Neural cell (in vitro differentiated cells): ENCODE results near the gene PGAP6. TPM values are rescaled to one million over a fixed set of nuclear protein-coding genes. Genes with fewer than 3 reads are reported as not detected.

Experiments
- H2AFZ ChIP-seq: fragments of 200-600, 300-800 bp; sonication (generic), shearing (Covaris generic); 2 replicates; pipeline ENCODE4 v1.6.0; 2014; ENCODE audit warnings: low read depth, mild to moderate bottlenecking, antibody characterized with exemption, low read length, moderate library complexity
- H3F3A ChIP-seq: fragments of 200-600 bp; shearing (Covaris generic); 2 replicates; pipeline ENCODE4 v1.6.1; 2016; ENCODE audit warnings: mild to moderate bottlenecking, moderate library complexity, mixed read lengths, antibody characterized with exemption, low read length; ENCODE audit not compliant: insufficient read depth, poor library complexity, severe bottlenecking
- H3K27ac ChIP-seq: fragments of 200-600, 300-800 bp; sonication (generic), shearing (Covaris generic); 2 replicates; pipeline ENCODE4 v1.5.1; 2014; ENCODE audit warnings: mild to moderate bottlenecking, low read length, moderate library complexity
- H3K27me3 ChIP-seq: fragments of 300-800, 200-600 bp; sonication (generic), shearing (Covaris generic); 2 replicates; pipeline ENCODE4 v1.6.0; 2014; ENCODE audit warnings: mild to moderate bottlenecking, low read depth, low read length, moderate library complexity; ENCODE audit not compliant: insufficient read depth
- H3K36me3 ChIP-seq: fragments of 300-800, 200-600 bp; sonication (generic), shearing (Covaris generic); 2 replicates; pipeline ENCODE4 v1.5.1; 2014; ENCODE audit warnings: mild to moderate bottlenecking, antibody characterized with exemption, low read length, moderate library complexity; ENCODE audit not compliant: insufficient read depth
- H3K4me2 ChIP-seq: fragments of 300-800, 200-600 bp; sonication (generic), shearing (Covaris generic); 2 replicates; pipeline ENCODE4 v1.6.0; 2014; ENCODE audit warnings: mild to moderate bottlenecking, low read length
- H3K4me3 ChIP-seq: fragments of 300-800, 200-600 bp; sonication (generic), shearing (Covaris generic); 2 replicates; pipeline ENCODE4 v1.5.1; 2014; ENCODE audit warnings: mild to moderate bottlenecking, low read length, moderate library complexity
- H3K79me2 ChIP-seq: fragments of 200-600 bp; shearing (Covaris generic); replicated peaks from 2 replicates; pipeline ENCODE4 v1.6.0; 2014; ENCODE audit warnings: mild to moderate bottlenecking, low read length, moderate library complexity; ENCODE audit not compliant: insufficient read depth
- H3K9ac ChIP-seq: fragments of 300-800, 200-600 bp; sonication (generic), shearing (Covaris generic); 2 replicates; pipeline ENCODE4 v1.6.1; 2016; ENCODE audit warnings: mild to moderate bottlenecking, low read length, mixed read lengths
- H3K9me2 ChIP-seq: fragments of 200-600 bp; shearing (Covaris generic); 2 replicates; pipeline ENCODE4 v1.6.1; 2016; ENCODE audit warnings: mild to moderate bottlenecking, low read length, mixed read lengths; ENCODE audit not compliant: insufficient read depth
- H3K9me3 ChIP-seq: fragments of 200-600, 300-800 bp; sonication (generic), shearing (Covaris generic); 2 replicates; pipeline ENCODE4 v1.6.1; 2016; ENCODE audit warnings: mild to moderate bottlenecking, mixed run types, low read length, moderate library complexity, mixed read lengths
- H4K20me1 ChIP-seq: fragments of 200-600 bp; shearing (Covaris generic); 2 replicates; pipeline ENCODE4 v1.6.1; 2016; ENCODE audit warnings: mild to moderate bottlenecking, mixed run types; ENCODE audit not compliant: insufficient read depth
- CTCF ChIP-seq: fragments of 450-650 bp; IDR thresholded peaks from 2 replicates; pipeline ENCODE4 v1.5.1; 2014; ENCODE audit warnings: antibody characterized with exemption, mild to moderate bottlenecking, moderate library complexity; ENCODE audit not compliant: poor library complexity, severe bottlenecking
- EP300 ChIP-seq: fragments of 450-650 bp; conservative IDR thresholded peaks from 2 replicates; pipeline ENCODE4 v1.6.1; 2014; ENCODE audit warnings: antibody characterized with exemption, mild to moderate bottlenecking, moderate library complexity; ENCODE audit not compliant: poor library complexity, severe bottlenecking
- EZH2 ChIP-seq: fragments of 200-600, 300-800 bp; shearing (Covaris generic), sonication (generic); IDR thresholded peaks from 2 replicates; pipeline ENCODE4 v1.6.1; 2014; ENCODE audit warnings: antibody characterized with exemption, low read length, borderline replicate concordance, mild to moderate bottlenecking; ENCODE audit not compliant: insufficient read depth, poor library complexity, severe bottlenecking
- MXI1 ChIP-seq: fragments of 450-650 bp; conservative IDR thresholded peaks from 2 replicates; pipeline ENCODE4 v1.6.1; 2014; ENCODE audit warnings: antibody characterized with exemption, mild to moderate bottlenecking; ENCODE audit not compliant: poor library complexity, severe bottlenecking
- POLR2AphosphoS5 ChIP-seq: IDR thresholded peaks from 2 replicates; pipeline ENCODE4 v1.6.1; 2012
- RAD21 ChIP-seq: fragments of 450-650 bp; conservative IDR thresholded peaks from 2 replicates; pipeline ENCODE4 v1.6.1; 2014; ENCODE audit warnings: antibody characterized with exemption, mild to moderate bottlenecking, moderate library complexity
- REST ChIP-seq: IDR thresholded peaks from 2 replicates; pipeline ENCODE4 v1.6.1; 2012; ENCODE audit warnings: borderline replicate concordance
- SMC3 ChIP-seq: fragments of 450-650 bp; conservative IDR thresholded peaks from 2 replicates; pipeline ENCODE4 v1.6.1; 2014; ENCODE audit warnings: antibody characterized with exemption, mild to moderate bottlenecking, moderate library complexity; ENCODE audit not compliant: poor library complexity
- TAF1 ChIP-seq: IDR thresholded peaks from 2 replicates; pipeline ENCODE4 v1.6.1; 2012; ENCODE audit warnings: low read depth
- polyA plus RNA-seq: library from polyadenylated mRNA; depleted of rRNA; stranded (reverse); fragments of >200 nt; gene quantifications from 2 replicates; pipeline ENCODE4 v1.2.3, GENCODE V29; 2014

Gene PGAP6
- polyA plus RNA-seq, 1 donor from 2014 or later: 47.3 TPM

- no peaks in the 10 kb centered on the region for H3K9me3 ChIP-seq
These were observed 16.1 kb upstream of the PGAP6 start for GRCh38 chr16:397736-398332.

GRCh38 chr16:397135-397661 lies 15.4 kb upstream of the PGAP6 start, which contains the start of gene NME4:
TSS of gene NME4 (plus strand) at chr16:397199. CDS start at chr16:397223, 24 bp downstream.
- Histone ChIP-seq H3K36me3 (no peaks in the 10 kb centered on the region), H3F3A (no peaks in the 10 kb centered on the region), H3K79me2 (no peaks in the 10 kb centered on the region), H3K4me3 (peak within 1 kb of the TSS; percentile 62), H4K20me1 (no peaks in the 10 kb centered on the region), H3K9ac (peak within 1 kb of the TSS; percentile 65), H3K4me2 (no peak within 1 kb of the TSS), H3K9me2 (no peaks in the 10 kb centered on the region), H2AFZ (no peak within 1 kb of the TSS), H3K27ac (peak within 1 kb of the TSS; percentile 36), H3K27me3 (no peaks in the 10 kb centered on the region), H3K9me3 (no peaks in the 10 kb centered on the region)
- TF ChIP-seq POLR2AphosphoS5 (peak; percentile 2), REST (no peak), MXI1 (peak; percentile 57)

More at GRCh38 chr16:397736-398332, 16.1 kb upstream of the PGAP6 start:
- H3K27me3 ChIP-seq: no peaks in the 10 kb centered on the region
- no peaks in the 10 kb centered on the region for H4K20me1 ChIP-seq
- H3K9ac ChIP-seq: no peak overlapping the region
- TF ChIP-seq REST (no peak), MXI1 (no peak), TAF1 (no peak), EZH2 (no peak), POLR2AphosphoS5 (no peak), EP300 (no peak), RAD21 (no peak), CTCF (no peak), SMC3 (no peak)
- no peaks in the 10 kb centered on the region for H3K36me3 ChIP-seq
- peak overlapping the region; percentile 33 for H3K4me3 ChIP-seq
- H3F3A ChIP-seq: no peaks in the 10 kb centered on the region
- H3K4me2 ChIP-seq: no peak overlapping the region
- no peaks in the 10 kb centered on the region for H3K79me2 ChIP-seq
- no peaks in the 10 kb centered on the region for H3K9me2 ChIP-seq
- no peak overlapping the region for H2AFZ ChIP-seq
- no peak overlapping the region for H3K27ac ChIP-seq
